Measurements from ENCODE around the gene MOB1A. TPM values are rescaled to one million over a fixed set of nuclear protein-coding genes. Genes with fewer than 3 reads are reported as not detected.
"Not testable (repeated sequence)": the region's sequence is repeated elsewhere in the genome, so short reads cannot be mapped to it uniquely, and the experiment has no call there.

The MOB1A gene
- polyA plus RNA-seq, 1 donor (not counting 4 experiments of a cell fraction or from before 2014, with no cell fraction given): 92.4 TPM

DNA sequence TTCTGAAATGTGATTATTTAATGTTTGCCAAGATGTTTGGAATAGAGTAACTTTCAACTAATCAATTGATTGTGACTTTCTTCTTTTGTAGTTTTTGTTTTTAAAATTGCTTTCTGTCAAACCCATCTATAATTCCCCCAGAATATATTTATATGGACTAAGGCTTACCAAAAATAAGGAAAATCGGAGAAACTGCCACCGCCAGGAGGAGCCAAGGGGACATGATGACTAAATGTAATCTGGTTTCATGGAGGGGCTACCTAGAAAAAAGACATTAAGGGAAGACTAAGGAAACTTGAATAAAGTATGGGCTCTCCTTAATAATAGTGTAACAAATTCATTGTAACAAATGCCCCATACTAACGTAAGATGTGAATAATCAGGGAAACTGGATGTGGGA lies 50.5 kb downstream of the MOB1A start:
- Histone ChIP-seq H3K4me1 (ENCODE audit: control insufficient read depth, extremely low read depth, insufficient read depth, low read length) (peaks cover 6% of the 10 kb centered on the region), H4K20me1 (ENCODE audit: control insufficient read depth, extremely low read depth, insufficient read depth, low read length) (no peaks in the 10 kb centered on the region), H3K9me3 (ENCODE audit: control insufficient read depth, low read depth, low read length) (no peaks in the 10 kb centered on the region), H3K9ac (ENCODE audit: control insufficient read depth, extremely low read depth, insufficient read depth, low read length) (no peak overlapping the region), H3K36me3 (ENCODE audit: control insufficient read depth in 2 of 2, extremely low read depth in 1 of 2, insufficient read depth in 2 of 2, low read length in 2 of 2) (no peaks in the 10 kb centered on the region), H3K4me2 (ENCODE audit: control insufficient read depth, extremely low read depth, insufficient read depth, low read depth, low read length) (no peak overlapping the region), H3K79me2 (ENCODE audit: control insufficient read depth, insufficient read depth, low read length) (no peaks in the 10 kb centered on the region), H3K9me1 (ENCODE audit: control insufficient read depth, extremely low read depth, insufficient read depth, low read length) (no peaks in the 10 kb centered on the region), H3K4me3 (ENCODE audit: control insufficient read depth in 2 of 3, extremely low read depth in 1 of 3, insufficient read depth in 2 of 3, low read depth in 1 of 3, low read length in 3 of 3) (no peak overlapping the region), H3K27me3 (ENCODE audit: control insufficient read depth, extremely low read depth, insufficient read depth, low read length) (no peaks in the 10 kb centered on the region), H3K27ac (ENCODE audit: control insufficient read depth, insufficient read depth, low read length) (no peak overlapping the region), H2AFZ (ENCODE audit: control insufficient read depth, low read length) (no peak overlapping the region)
- no peak for FAIRE-seq
- dilution Hi-C loops (cut with MboI; ENCODE audit: extremely low pct_ligation_motif_present, low sequenced_read_pairs): no loop called here
- no peak for DNase-seq (ENCODE audit: low read depth, low spot score)
- TF ChIP-seq, protein P1, sequence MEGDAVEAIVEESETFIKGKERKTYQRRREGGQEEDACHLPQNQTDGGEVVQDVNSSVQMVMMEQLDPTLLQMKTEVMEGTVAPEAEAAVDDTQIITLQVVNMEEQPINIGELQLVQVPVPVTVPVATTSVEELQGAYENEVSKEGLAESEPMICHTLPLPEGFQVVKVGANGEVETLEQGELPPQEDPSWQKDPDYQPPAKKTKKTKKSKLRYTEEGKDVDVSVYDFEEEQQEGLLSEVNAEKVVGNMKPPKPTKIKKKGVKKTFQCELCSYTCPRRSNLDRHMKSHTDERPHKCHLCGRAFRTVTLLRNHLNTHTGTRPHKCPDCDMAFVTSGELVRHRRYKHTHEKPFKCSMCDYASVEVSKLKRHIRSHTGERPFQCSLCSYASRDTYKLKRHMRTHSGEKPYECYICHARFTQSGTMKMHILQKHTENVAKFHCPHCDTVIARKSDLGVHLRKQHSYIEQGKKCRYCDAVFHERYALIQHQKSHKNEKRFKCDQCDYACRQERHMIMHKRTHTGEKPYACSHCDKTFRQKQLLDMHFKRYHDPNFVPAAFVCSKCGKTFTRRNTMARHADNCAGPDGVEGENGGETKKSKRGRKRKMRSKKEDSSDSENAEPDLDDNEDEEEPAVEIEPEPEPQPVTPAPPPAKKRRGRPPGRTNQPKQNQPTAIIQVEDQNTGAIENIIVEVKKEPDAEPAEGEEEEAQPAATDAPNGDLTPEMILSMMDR (optimal IDR thresholded peaks at IDR 0.05 in 1 of 3, IDR thresholded peaks at IDR 0.05 in 1 of 3, conservative IDR thresholded peaks at IDR 0.05 in 1 of 3; ENCODE audit: extremely low read depth in 1 of 3, insufficient read depth in 2 of 3, low read length in 3 of 3): no peak
- no peak for TF ChIP-seq EZH2 (IDR thresholded peaks at IDR 0.05; ENCODE audit: low read length)

DNA sequence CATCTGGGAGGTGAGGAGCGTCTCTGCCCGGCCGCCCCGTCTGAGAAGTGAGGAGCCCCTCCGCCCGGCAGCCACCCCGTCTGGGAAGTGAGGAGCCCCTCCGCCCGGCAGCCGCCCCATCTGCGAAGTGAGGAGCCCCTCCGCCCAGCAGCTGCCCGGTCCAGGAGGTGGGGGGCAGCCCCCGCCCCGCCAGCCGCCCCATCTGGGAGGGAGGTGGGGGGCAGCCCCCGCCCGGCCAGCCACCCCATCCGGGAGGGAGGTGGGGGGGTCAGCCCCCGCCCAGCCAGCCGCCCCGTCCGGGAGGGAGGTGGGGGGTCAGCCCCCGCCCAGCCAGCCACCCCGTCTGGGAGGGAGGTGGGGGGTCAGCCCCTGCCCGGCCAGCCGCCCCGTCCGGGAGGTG lies 54.7 kb downstream of the MOB1A start:
- dilution Hi-C loops (cut with MboI; ENCODE audit: extremely low pct_ligation_motif_present, low sequenced_read_pairs); H3K9me1 ChIP-seq (ENCODE audit: control insufficient read depth, extremely low read depth, insufficient read depth, low read length); DNase-seq (ENCODE audit: low read depth, low spot score); H3K4me1 ChIP-seq (ENCODE audit: control insufficient read depth, extremely low read depth, insufficient read depth, low read length); H3K4me2 ChIP-seq (ENCODE audit: control insufficient read depth, extremely low read depth, insufficient read depth, low read depth, low read length); H3K36me3 ChIP-seq (ENCODE audit: control insufficient read depth in 2 of 2, extremely low read depth in 1 of 2, insufficient read depth in 2 of 2, low read length in 2 of 2); H3K9me3 ChIP-seq (ENCODE audit: control insufficient read depth, low read depth, low read length); H4K20me1 ChIP-seq (ENCODE audit: control insufficient read depth, extremely low read depth, insufficient read depth, low read length); FAIRE-seq; H3K27me3 ChIP-seq (ENCODE audit: control insufficient read depth, extremely low read depth, insufficient read depth, low read length); H3K9ac ChIP-seq (ENCODE audit: control insufficient read depth, extremely low read depth, insufficient read depth, low read length); H3K79me2 ChIP-seq (ENCODE audit: control insufficient read depth, insufficient read depth, low read length); H2AFZ ChIP-seq (ENCODE audit: control insufficient read depth, low read length); H3K4me3 ChIP-seq (ENCODE audit: control insufficient read depth in 2 of 3, extremely low read depth in 1 of 3, insufficient read depth in 2 of 3, low read depth in 1 of 3, low read length in 3 of 3); H3K27ac ChIP-seq (ENCODE audit: control insufficient read depth, insufficient read depth, low read length): not testable (repeated sequence)

DNA sequence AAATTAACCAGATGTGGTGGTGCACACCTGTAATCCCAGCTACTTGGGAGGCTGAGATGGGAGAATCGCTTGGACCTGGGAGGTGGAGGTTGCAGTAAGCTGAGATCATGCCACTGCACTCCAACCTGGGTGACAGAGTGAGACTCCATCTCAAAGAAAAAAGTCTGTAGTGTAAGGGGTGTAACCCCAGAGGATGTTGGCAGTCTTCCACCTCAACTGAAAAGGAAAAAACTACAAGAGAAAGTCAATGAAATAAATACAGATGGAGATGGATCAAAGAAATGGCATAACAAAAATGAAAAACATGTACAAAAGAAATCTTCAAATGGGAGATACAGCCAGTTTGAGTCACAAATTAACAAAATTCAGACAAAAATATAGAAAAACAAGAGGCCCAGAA lies 56.8 kb downstream of the MOB1A start:
- not testable (repeated sequence) for FAIRE-seq

More for the DNA sequence above, 56.8 kb downstream of the MOB1A start:
- H3K9ac ChIP-seq (ENCODE audit: control insufficient read depth, extremely low read depth, insufficient read depth, low read length); H4K20me1 ChIP-seq (ENCODE audit: control insufficient read depth, extremely low read depth, insufficient read depth, low read length); H3K9me3 ChIP-seq (ENCODE audit: control insufficient read depth, low read depth, low read length); H3K79me2 ChIP-seq (ENCODE audit: control insufficient read depth, insufficient read depth, low read length); H3K4me2 ChIP-seq (ENCODE audit: control insufficient read depth, extremely low read depth, insufficient read depth, low read depth, low read length); H3K27me3 ChIP-seq (ENCODE audit: control insufficient read depth, extremely low read depth, insufficient read depth, low read length); H3K4me1 ChIP-seq (ENCODE audit: control insufficient read depth, extremely low read depth, insufficient read depth, low read length); H3K27ac ChIP-seq (ENCODE audit: control insufficient read depth, insufficient read depth, low read length); dilution Hi-C loops (cut with MboI; ENCODE audit: extremely low pct_ligation_motif_present, low sequenced_read_pairs); H2AFZ ChIP-seq (ENCODE audit: control insufficient read depth, low read length); H3K9me1 ChIP-seq (ENCODE audit: control insufficient read depth, extremely low read depth, insufficient read depth, low read length); DNase-seq (ENCODE audit: low read depth, low spot score); H3K4me3 ChIP-seq (ENCODE audit: control insufficient read depth in 2 of 3, extremely low read depth in 1 of 3, insufficient read depth in 2 of 3, low read depth in 1 of 3, low read length in 3 of 3); H3K36me3 ChIP-seq (ENCODE audit: control insufficient read depth in 2 of 2, extremely low read depth in 1 of 2, insufficient read depth in 2 of 2, low read length in 2 of 2): not testable (repeated sequence)

All from keratinocyte (primary cell).